Heart left ventricle (tissue), 16 donors: ENCODE data around the gene RAD51B. TPM values are rescaled to one million over a fixed set of nuclear protein-coding genes. Genes with fewer than 3 reads are reported as not detected.

Experiments
- ATAC-seq, 4 donors: fragments of 200-7000 bp; cut with Tn5 transposase; one replicate each; pipeline ENCODE4 v1.9.1; 2020 to 2022; ENCODE audit warnings: moderate library complexity in 4 of 4, mild to moderate bottlenecking in 3 of 4, moderate number of reproducible peaks in 1 of 4
- DNase-seq, 5 donors: peaks; one replicate each; pipeline ENCODE4 v3.0.0-alpha.2; 2020
- H3K27ac ChIP-seq, 12 donors: fragments of 200-600 bp; sonication (generic) in 4 of 12; one replicate each; pipeline versions ENCODE4 v1.5.0 to v1.8.0; 2016 to 2022; ENCODE audit warnings: mild to moderate bottlenecking in 2 of 12
- H3K27me3 ChIP-seq, 9 donors: fragments of 200-600 bp; sonication (generic) in 2 of 9; one replicate each; pipeline versions ENCODE4 v1.5.1 to v1.8.0; 2016 to 2022; ENCODE audit warnings: mild to moderate bottlenecking in 3 of 9
- H3K36me3 ChIP-seq, 9 donors: fragments of 200-600 bp; sonication (generic) in 2 of 9; one replicate each; pipeline versions ENCODE4 v1.5.0 to v1.8.0; 2018 to 2022; ENCODE audit warnings: mild to moderate bottlenecking in 2 of 9
- H3K4me1 ChIP-seq, 12 donors: fragments of 200-600 bp; sonication (generic) in 4 of 12; one replicate each; pipeline versions ENCODE4 v1.5.0 to v1.8.0; 2016 to 2022; ENCODE audit warnings: mild to moderate bottlenecking in 3 of 12
- H3K4me3 ChIP-seq, 12 donors: fragments of 200-600 bp; sonication (generic) in 4 of 12; one replicate each; pipeline versions ENCODE4 v1.5.0 to v1.8.0; 2017 to 2022; ENCODE audit warnings: mild to moderate bottlenecking in 9 of 12, moderate library complexity in 4 of 12
- H3K9me3 ChIP-seq, 12 donors: fragments of 200-600 bp; sonication (generic) in 4 of 12; one replicate each; pipeline versions ENCODE4 v1.5.0 to v1.8.0; 2016 to 2022; ENCODE audit warnings: mild to moderate bottlenecking in 1 of 12
- CTCF ChIP-seq, 12 donors: fragments of 200-600 bp; sonication (generic) in 4 of 12; IDR thresholded peaks; one replicate each; pipeline versions ENCODE4 v1.5.0 to v1.8.0; 2018 to 2022; ENCODE audit warnings: antibody characterized with exemption in 12 of 12, mild to moderate bottlenecking in 5 of 12
- POLR2A ChIP-seq, 2 donors: fragments of 450-650 bp; IDR thresholded peaks; one replicate each; pipeline ENCODE4 v1.6.1; 2017; ENCODE audit warnings: antibody characterized with exemption in 2 of 2, mild to moderate bottlenecking in 2 of 2, moderate library complexity in 2 of 2
- WGBS, 4 donors: extraction: QIAGEN DNeasy Blood & Tissue Kit in 2 of 4; methylation state at CpG; one replicate each; pipeline versions ENCODE4 v1.1.5 to v1.1.7; 2013 to 2018; 5-methylcytosine and 5-hydroxymethylcytosine counted together
- intact Hi-C, 10 donors: fragments of 100-400 bp; cut with DNase I; formaldehyde crosslinking; loops; one replicate each; pipeline versions ENCODE4 v1.11.1 to v1.14.2; 2022
- polyA plus RNA-seq, 2 donors: library from polyadenylated mRNA; stranded (reverse); fragments of 200-250 nt; gene quantifications; one replicate each; pipeline ENCODE4 v1.2.3, GENCODE V29; 2013
- total RNA-seq, 9 donors: library from RNA; depleted of rRNA in 2 of 9; stranded (reverse); fragments of >200 nt in 2 of 9; fragmentation: NEBNext Ultra II Directional in 3 of 9; extraction: Animal tissue kit (Norgen Biotek cat#: 25700) in 3 of 9; gene quantifications; one replicate each; pipeline versions ENCODE4 v1.1.0 to v1.2.4, GENCODE V29; 2016 to 2023
- donor health status: ischemic (EF 13 %, LVEDD 7.1; RV severe dilation, severe dysfunction).
- donor health status: healthy with polysubstance abuse.
- donor health status: DM: no; HTN: yes; CAD: no.
- donor health status: DM: no; HTN: no; CAD: no.
- donor health status: ischemic (EF 25% LVEDD 6.9; RV normal size, moderate dysfunction).
- donor health status: ischemic (EF 25% LVEDD 5.7; RV mildly dilated, moderate dysfunction).
- donor health status: healthy.
- donor health status: DM: yes; HTN: yes; CAD: no.
- donor health status: ischemic (EF 35%, LVEDD 5.7; RV mildly dilated, moderate dysfunction).
- donor health status: nonischemic (EF 11% LVEDD 7.7; RV severe dilation, severe dysfunction).
- donor health status: DM: yes; HTN: yes; CAD: no.
- donor health status: PGD.
- donor health status: ischemic (EF 29% LVEDD 5.4; RV normal size, mild dysfunction).
- donor health status: nonischemic (EF 23%, LVEDD 6.1; RV moderate dilation, normal function).

The RAD51B gene
- total and polyA plus RNA-seq, 11 donors, result 1.3 to 11.3 (median 3.2) TPM

- WGBS, 4 donors, result 71 to 81% (median 75%) methylated on average over 2 of the region's 2 CpGs
- DNase-seq (no peak), ATAC-seq (no peak)
- intact Hi-C loops, result no loop called here
- Histone ChIP-seq H3K27ac (no peak overlapping the region), H3K4me3 (no peak overlapping the region), H3K27me3 (no peaks in the 10 kb centered on the region), H3K9me3 (no peaks in the 10 kb centered on the region), H3K4me1 (peaks cover 0 to 49% (median 14%) of the 10 kb centered on the region in 12 donors), H3K36me3 (no peaks in the 10 kb centered on the region)
- TF ChIP-seq POLR2A (IDR thresholded peaks at IDR 0.05), result no peak
- no peak for TF ChIP-seq CTCF (IDR thresholded peaks at IDR 0.05)
Observed at GRCh38 chr14:68291820-68292219, 472.2 kb downstream of the RAD51B start.

GRCh38 chr14:68292441-68293215 is 473.0 kb downstream of the RAD51B start:
- Histone ChIP-seq H3K36me3 (no peaks in the 10 kb centered on the region), H3K4me1 (peaks cover 0 to 53% (median 14%) of the 10 kb centered on the region in 12 donors), H3K9me3 (no peaks in the 10 kb centered on the region), H3K27ac (peak overlapping the region in 1 of 12 donors; percentile 9), H3K27me3 (no peaks in the 10 kb centered on the region), H3K4me3 (no peak overlapping the region)
- no peak for ATAC-seq
- 93 to 97% (median 95%) methylated on average over 7 of the region's 7 CpGs for WGBS, 4 donors
- TF ChIP-seq CTCF (IDR thresholded peaks at IDR 0.05), result no peak
- TF ChIP-seq POLR2A (IDR thresholded peaks at IDR 0.05), result no peak
- DNase-seq, result no peak
- intact Hi-C loops, result no loop called here

- H3K4me3 ChIP-seq, result no peak overlapping the region
- H3K9me3 ChIP-seq, result no peaks in the 10 kb centered on the region
- H3K4me1 ChIP-seq, result peaks cover 0 to 61% (median 14%) of the 10 kb centered on the region in 12 donors
- H3K27ac ChIP-seq, result peak overlapping the region in 1 of 12 donors; percentile 9
- TF ChIP-seq CTCF (IDR thresholded peaks at IDR 0.05), result no peak
- TF ChIP-seq POLR2A (IDR thresholded peaks at IDR 0.05), result no peak
- ATAC-seq, result no peak
- no peaks in the 10 kb centered on the region for H3K27me3 ChIP-seq
- no peak for DNase-seq
- H3K36me3 ChIP-seq, result no peaks in the 10 kb centered on the region
- WGBS, 4 donors, result 60 to 84% (median 70%) methylated on average over 5 of the region's 5 CpGs
- intact Hi-C loops, result no loop called here
Observed at GRCh38 chr14:68293404-68293803, 473.8 kb downstream of the RAD51B start.

GRCh38 chr14:68295316-68295816 is 475.8 kb downstream of the RAD51B start:
- Histone ChIP-seq H3K9me3 (no peaks in the 10 kb centered on the region), H3K4me1 (peaks cover 0 to 64% (median 17%) of the 10 kb centered on the region in 12 donors), H3K36me3 (no peaks in the 10 kb centered on the region), H3K4me3 (no peak overlapping the region), H3K27me3 (no peaks in the 10 kb centered on the region), H3K27ac (peak overlapping the region in 6 of 12 donors; percentile 11 to 50 (median 30))
- intact Hi-C loops, result no loop called here
- TF ChIP-seq POLR2A (IDR thresholded peaks at IDR 0.05) (no peak), CTCF (IDR thresholded peaks at IDR 0.05) (no peak)
- DNase-seq (peak in 4 of 5 donors; percentile 35 to 64 (median 40)), ATAC-seq (peak; percentile 40 to 93 (median 86))
- WGBS, 4 donors, result 42 to 51% (median 47%) methylated on average over 7 to 8 of the region's 8 CpGs
